HL-60 (cell line): ENCODE data around the gene MOK.

Experiments used
- DNase-seq, 2 experiments: peaks; one replicate each; pipeline ENCODE4 v3.0.0-alpha.2; 2010 to 2020; ENCODE audit warnings: low read depth in 1 of 2, low spot score in 1 of 2
- H3K27ac ChIP-seq: fragments of 250-450 bp; sonication (Bioruptor Pico); replicated peaks from 2 replicates; pipeline ENCODE4 v1.5.1; 2020; ENCODE audit warnings: mild to moderate bottlenecking, moderate library complexity
- H3K27me3 ChIP-seq: fragments of 250-450 bp; sonication (Bioruptor Pico); 2 replicates; pipeline ENCODE4 v1.5.1; 2021; ENCODE audit warnings: mild to moderate bottlenecking, moderate library complexity; ENCODE audit not compliant: insufficient read depth, poor library complexity, severe bottlenecking
- H3K4me3 ChIP-seq: replicated peaks from 2 replicates; pipeline ENCODE4 v1.5.1; 2011; ENCODE audit warnings: mild to moderate bottlenecking, control low read depth, low read length; ENCODE audit not compliant: insufficient read depth
- GABPA ChIP-seq: IDR thresholded peaks from 2 replicates; pipeline ENCODE4 v1.6.1; 2012; ENCODE audit warnings: low read depth
- POLR2AphosphoS5 ChIP-seq: IDR thresholded peaks from 2 replicates; pipeline ENCODE4 v1.6.1; 2012; ENCODE audit warnings: low read depth
- SPI1 ChIP-seq: IDR thresholded peaks from 2 replicates; pipeline ENCODE4 v1.6.1; 2012; ENCODE audit warnings: low read depth, mild to moderate bottlenecking, borderline replicate concordance
- TF ChIP-seq, protein P1 (sequence below): IDR thresholded peaks from one replicate; pipeline ENCODE4 v1.5.1; 2011; ENCODE audit warnings: low read length, control low read depth, inconsistent platforms; ENCODE audit not compliant: insufficient read depth
- TF ChIP-seq, protein P2 (sequence below): IDR thresholded peaks from 2 replicates; pipeline ENCODE4 v1.6.1; 2012; ENCODE audit warnings: low read depth; ENCODE audit not compliant: insufficient replicate concordance

Gene MOK

DNA sequence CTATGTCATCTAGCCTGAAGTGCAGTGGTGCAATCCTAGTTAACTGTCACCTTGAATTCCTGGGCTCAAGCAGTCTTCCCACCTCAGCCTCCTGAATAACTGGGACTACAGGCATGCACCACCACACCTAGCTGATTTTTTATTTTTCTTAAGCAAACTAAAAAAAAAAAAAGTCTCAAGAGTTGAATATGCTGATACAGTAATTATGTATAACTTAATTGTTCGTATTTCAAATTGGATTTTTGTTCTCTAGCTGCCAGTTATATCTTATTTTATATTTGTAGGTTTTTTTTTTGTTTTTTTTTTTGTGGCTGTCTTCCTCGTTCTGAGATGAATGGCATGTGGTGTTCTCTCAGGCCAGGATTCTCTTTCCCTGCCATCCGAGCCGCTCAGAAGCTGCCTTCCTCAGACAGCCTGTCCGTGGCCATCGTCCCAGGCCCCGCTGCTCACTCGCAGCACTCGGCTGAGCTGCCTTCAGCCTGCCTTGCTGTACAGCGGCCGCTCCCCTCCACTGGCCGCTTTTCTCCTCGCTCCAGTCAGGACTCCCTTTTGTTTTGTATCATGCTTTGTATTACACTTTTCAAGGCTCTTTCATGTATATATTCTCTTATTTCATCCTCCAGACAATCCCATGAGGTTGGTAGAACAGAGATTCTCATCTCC lies 112.0 kb downstream of the MOK start:
- Histone ChIP-seq H3K27ac (no peak overlapping the region), H3K4me3 (no peak overlapping the region), H3K27me3 (no peaks in the 10 kb centered on the region)
- TF ChIP-seq, protein P1, sequence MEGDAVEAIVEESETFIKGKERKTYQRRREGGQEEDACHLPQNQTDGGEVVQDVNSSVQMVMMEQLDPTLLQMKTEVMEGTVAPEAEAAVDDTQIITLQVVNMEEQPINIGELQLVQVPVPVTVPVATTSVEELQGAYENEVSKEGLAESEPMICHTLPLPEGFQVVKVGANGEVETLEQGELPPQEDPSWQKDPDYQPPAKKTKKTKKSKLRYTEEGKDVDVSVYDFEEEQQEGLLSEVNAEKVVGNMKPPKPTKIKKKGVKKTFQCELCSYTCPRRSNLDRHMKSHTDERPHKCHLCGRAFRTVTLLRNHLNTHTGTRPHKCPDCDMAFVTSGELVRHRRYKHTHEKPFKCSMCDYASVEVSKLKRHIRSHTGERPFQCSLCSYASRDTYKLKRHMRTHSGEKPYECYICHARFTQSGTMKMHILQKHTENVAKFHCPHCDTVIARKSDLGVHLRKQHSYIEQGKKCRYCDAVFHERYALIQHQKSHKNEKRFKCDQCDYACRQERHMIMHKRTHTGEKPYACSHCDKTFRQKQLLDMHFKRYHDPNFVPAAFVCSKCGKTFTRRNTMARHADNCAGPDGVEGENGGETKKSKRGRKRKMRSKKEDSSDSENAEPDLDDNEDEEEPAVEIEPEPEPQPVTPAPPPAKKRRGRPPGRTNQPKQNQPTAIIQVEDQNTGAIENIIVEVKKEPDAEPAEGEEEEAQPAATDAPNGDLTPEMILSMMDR = no peak
- TF ChIP-seq POLR2AphosphoS5 = no peak
- TF ChIP-seq, protein P2, sequence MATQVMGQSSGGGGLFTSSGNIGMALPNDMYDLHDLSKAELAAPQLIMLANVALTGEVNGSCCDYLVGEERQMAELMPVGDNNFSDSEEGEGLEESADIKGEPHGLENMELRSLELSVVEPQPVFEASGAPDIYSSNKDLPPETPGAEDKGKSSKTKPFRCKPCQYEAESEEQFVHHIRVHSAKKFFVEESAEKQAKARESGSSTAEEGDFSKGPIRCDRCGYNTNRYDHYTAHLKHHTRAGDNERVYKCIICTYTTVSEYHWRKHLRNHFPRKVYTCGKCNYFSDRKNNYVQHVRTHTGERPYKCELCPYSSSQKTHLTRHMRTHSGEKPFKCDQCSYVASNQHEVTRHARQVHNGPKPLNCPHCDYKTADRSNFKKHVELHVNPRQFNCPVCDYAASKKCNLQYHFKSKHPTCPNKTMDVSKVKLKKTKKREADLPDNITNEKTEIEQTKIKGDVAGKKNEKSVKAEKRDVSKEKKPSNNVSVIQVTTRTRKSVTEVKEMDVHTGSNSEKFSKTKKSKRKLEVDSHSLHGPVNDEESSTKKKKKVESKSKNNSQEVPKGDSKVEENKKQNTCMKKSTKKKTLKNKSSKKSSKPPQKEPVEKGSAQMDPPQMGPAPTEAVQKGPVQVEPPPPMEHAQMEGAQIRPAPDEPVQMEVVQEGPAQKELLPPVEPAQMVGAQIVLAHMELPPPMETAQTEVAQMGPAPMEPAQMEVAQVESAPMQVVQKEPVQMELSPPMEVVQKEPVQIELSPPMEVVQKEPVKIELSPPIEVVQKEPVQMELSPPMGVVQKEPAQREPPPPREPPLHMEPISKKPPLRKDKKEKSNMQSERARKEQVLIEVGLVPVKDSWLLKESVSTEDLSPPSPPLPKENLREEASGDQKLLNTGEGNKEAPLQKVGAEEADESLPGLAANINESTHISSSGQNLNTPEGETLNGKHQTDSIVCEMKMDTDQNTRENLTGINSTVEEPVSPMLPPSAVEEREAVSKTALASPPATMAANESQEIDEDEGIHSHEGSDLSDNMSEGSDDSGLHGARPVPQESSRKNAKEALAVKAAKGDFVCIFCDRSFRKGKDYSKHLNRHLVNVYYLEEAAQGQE = no peak
- no peak for TF ChIP-seq SPI1
- TF ChIP-seq GABPA = no peak
- DNase-seq = no peak

DNA sequence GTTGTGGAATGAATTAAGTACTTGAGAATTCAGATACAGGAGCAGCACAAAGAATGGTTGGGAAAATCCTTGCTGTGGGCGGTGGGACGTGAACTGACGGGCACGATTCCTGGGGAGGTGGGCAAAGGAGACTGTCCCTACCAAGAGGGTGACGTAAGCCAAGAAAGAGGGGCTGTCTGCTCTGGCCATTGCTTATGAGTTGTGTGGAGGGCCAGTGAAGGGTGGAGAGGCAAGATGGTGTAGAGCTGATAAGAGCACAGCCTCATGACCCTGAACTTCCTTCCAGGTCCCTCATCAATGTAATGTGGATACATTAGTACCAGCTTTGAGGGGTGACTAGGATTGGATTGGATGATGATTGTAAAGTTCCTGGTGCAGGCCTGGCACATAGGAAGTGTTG lies 115.1 kb downstream of the MOK start:
- no peak for DNase-seq
- H3K4me3 ChIP-seq = no peak overlapping the region
- TF ChIP-seq GABPA = no peak
- no peak for TF ChIP-seq SPI1
- TF ChIP-seq, protein P1 = no peak
- TF ChIP-seq, protein P2 = no peak
- no peak for TF ChIP-seq POLR2AphosphoS5
- H3K27me3 ChIP-seq = no peaks in the 10 kb centered on the region
- H3K27ac ChIP-seq = no peak overlapping the region

DNA sequence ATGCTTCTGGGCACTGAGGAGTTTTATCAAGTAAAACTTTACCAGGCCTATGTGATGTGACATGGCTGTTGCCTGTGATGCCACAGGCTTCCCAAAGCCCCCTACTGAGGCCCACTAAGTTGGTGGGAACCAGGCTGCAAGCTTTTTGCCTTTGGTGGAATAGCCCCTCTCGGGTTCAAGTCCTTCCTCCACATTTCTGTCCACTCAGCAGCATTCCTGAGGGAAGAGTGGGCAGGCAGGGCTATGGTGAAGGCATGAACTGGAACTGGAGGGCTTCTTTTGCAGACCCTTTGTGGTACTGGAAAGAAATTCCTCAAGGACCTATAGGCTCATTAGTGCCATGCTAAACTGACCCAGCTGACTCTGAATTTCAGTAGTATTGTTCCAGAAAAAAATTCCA lies 116.8 kb downstream of the MOK start:
- no peak for DNase-seq
- TF ChIP-seq, protein P1 = no peak
- TF ChIP-seq, protein P2 = no peak
- no peak for TF ChIP-seq SPI1
- no peak for TF ChIP-seq GABPA
- TF ChIP-seq POLR2AphosphoS5 = no peak
- Histone ChIP-seq H3K4me3 (no peak overlapping the region), H3K27ac (no peak overlapping the region), H3K27me3 (no peaks in the 10 kb centered on the region)
